ENCODE data around the gene C1QTNF1.

DNA sequence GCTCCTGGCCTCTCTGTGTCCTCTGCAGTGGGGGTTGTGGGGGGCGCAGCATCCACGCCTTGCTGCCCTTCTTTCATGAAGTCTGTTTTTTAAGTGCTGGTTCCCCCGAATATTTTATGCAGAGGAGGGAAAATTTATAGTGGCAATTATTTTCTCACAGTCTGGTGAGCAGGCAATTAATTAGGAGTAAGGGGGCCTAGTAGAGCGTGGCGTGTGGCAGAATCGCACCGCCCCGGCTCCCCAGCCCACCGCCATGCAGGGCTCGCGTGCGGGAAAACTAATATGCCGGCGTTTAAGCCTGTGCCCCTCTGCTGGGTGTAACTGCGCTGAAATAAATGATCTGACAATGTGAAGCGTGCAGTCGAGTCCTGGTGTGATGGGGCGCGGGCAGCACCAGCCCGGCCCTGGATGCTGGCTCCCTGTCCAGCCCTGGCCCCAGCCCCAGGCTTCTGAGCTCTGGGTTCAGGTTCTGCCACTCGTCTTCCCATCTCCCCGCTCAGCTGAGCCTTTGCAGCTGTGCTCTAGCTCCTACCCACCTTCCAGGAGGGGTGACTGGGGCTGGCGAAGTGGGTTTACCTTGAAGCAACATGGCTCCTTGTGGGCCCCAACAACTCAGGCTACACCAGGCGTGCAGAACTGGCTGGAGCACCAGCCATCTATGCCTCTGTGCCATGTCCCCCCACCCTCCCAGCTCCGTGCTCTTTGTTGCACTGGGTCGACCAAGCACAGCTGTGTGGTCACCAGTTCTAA is 64.5 kb downstream of the C1QTNF1 start:
- TF ChIP-seq, protein P1, sequence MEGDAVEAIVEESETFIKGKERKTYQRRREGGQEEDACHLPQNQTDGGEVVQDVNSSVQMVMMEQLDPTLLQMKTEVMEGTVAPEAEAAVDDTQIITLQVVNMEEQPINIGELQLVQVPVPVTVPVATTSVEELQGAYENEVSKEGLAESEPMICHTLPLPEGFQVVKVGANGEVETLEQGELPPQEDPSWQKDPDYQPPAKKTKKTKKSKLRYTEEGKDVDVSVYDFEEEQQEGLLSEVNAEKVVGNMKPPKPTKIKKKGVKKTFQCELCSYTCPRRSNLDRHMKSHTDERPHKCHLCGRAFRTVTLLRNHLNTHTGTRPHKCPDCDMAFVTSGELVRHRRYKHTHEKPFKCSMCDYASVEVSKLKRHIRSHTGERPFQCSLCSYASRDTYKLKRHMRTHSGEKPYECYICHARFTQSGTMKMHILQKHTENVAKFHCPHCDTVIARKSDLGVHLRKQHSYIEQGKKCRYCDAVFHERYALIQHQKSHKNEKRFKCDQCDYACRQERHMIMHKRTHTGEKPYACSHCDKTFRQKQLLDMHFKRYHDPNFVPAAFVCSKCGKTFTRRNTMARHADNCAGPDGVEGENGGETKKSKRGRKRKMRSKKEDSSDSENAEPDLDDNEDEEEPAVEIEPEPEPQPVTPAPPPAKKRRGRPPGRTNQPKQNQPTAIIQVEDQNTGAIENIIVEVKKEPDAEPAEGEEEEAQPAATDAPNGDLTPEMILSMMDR (IDR thresholded peaks at IDR 0.05), result no peak
- TF ChIP-seq POLR2AphosphoS5 (IDR thresholded peaks at IDR 0.05), result no peak
